Measurements from ENCODE around the gene ADAM30.

ADAM30 gene

GRCh38 chr1:119910618-119911017 is 14.3 kb upstream of the ADAM30 start:
- Histone ChIP-seq H4K20me1 (ENCODE audit: low read depth, low read length) (no peaks in the 10 kb centered on the region), H3K36me3 (ENCODE audit: low read length) (no peaks in the 10 kb centered on the region), H3K27ac (ENCODE audit: low read depth, low read length) (no peak overlapping the region), H3K9me2 (replicated peaks; ENCODE audit: insufficient read depth, low read length) (no peaks in the 10 kb centered on the region), H2AFZ (ENCODE audit: low read depth, low read length, severe bottlenecking) (no peak overlapping the region), H3K9ac (ENCODE audit: low read length) (no peak overlapping the region), H3K4me2 (ENCODE audit: low read depth, low read length, poor library complexity, severe bottlenecking) (no peak overlapping the region), H3K9me3 (ENCODE audit: insufficient read depth, low read length) (no peaks in the 10 kb centered on the region), H3F3A (ENCODE audit: insufficient read depth) (no peaks in the 10 kb centered on the region), H3K4me3 (ENCODE audit: insufficient read depth, low read length, poor library complexity, severe bottlenecking) (no peak overlapping the region), H3K27me3 (ENCODE audit: low read length) (no peaks in the 10 kb centered on the region), H3K79me2 (ENCODE audit: insufficient read depth, low read length) (no peaks in the 10 kb centered on the region)
- TF ChIP-seq EZH2phosphoT487 (conservative IDR thresholded peaks at IDR 0.05; ENCODE audit: low read length) (no peak), CTCF (IDR thresholded peaks at IDR 0.05; ENCODE audit: insufficient read depth, low read length, poor library complexity, severe bottlenecking) (no peak)

GRCh38 chr1:119909890-119910596 is 13.7 kb upstream of the ADAM30 start:
- Histone ChIP-seq H3K9me2 (replicated peaks; ENCODE audit: insufficient read depth, low read length) (no peaks in the 10 kb centered on the region), H3K9me3 (ENCODE audit: insufficient read depth, low read length) (no peaks in the 10 kb centered on the region), H2AFZ (ENCODE audit: low read depth, low read length, severe bottlenecking) (no peak overlapping the region), H3K27me3 (ENCODE audit: low read length) (no peaks in the 10 kb centered on the region), H3K27ac (ENCODE audit: low read depth, low read length) (no peak overlapping the region), H3K79me2 (ENCODE audit: insufficient read depth, low read length) (no peaks in the 10 kb centered on the region), H3K4me2 (ENCODE audit: low read depth, low read length, poor library complexity, severe bottlenecking) (no peak overlapping the region), H4K20me1 (ENCODE audit: low read depth, low read length) (no peaks in the 10 kb centered on the region), H3K36me3 (ENCODE audit: low read length) (no peaks in the 10 kb centered on the region), H3F3A (ENCODE audit: insufficient read depth) (no peaks in the 10 kb centered on the region), H3K9ac (ENCODE audit: low read length) (no peak overlapping the region), H3K4me3 (ENCODE audit: insufficient read depth, low read length, poor library complexity, severe bottlenecking) (no peak overlapping the region)
- no peak for TF ChIP-seq EZH2phosphoT487 (conservative IDR thresholded peaks at IDR 0.05; ENCODE audit: low read length)
- no peak for TF ChIP-seq CTCF (IDR thresholded peaks at IDR 0.05; ENCODE audit: insufficient read depth, low read length, poor library complexity, severe bottlenecking)

- no peak for TF ChIP-seq CTCF (IDR thresholded peaks at IDR 0.05; ENCODE audit: insufficient read depth, low read length, poor library complexity, severe bottlenecking)
- H4K20me1 ChIP-seq (ENCODE audit: low read depth, low read length), result no peaks in the 10 kb centered on the region
- no peaks in the 10 kb centered on the region for H3F3A ChIP-seq (ENCODE audit: insufficient read depth)
- no peaks in the 10 kb centered on the region for H3K27me3 ChIP-seq (ENCODE audit: low read length)
- no peaks in the 10 kb centered on the region for H3K79me2 ChIP-seq (ENCODE audit: insufficient read depth, low read length)
- H3K4me2 ChIP-seq (ENCODE audit: low read depth, low read length, poor library complexity, severe bottlenecking), result no peak overlapping the region
- H3K36me3 ChIP-seq (ENCODE audit: low read length), result no peaks in the 10 kb centered on the region
- H3K9me2 ChIP-seq (replicated peaks; ENCODE audit: insufficient read depth, low read length), result no peaks in the 10 kb centered on the region
- H2AFZ ChIP-seq (ENCODE audit: low read depth, low read length, severe bottlenecking), result no peak overlapping the region
- H3K9ac ChIP-seq (ENCODE audit: low read length), result no peak overlapping the region
- no peak overlapping the region for H3K27ac ChIP-seq (ENCODE audit: low read depth, low read length)
- no peaks in the 10 kb centered on the region for H3K9me3 ChIP-seq (ENCODE audit: insufficient read depth, low read length)
- no peak overlapping the region for H3K4me3 ChIP-seq (ENCODE audit: insufficient read depth, low read length, poor library complexity, severe bottlenecking)
Observed at GRCh38 chr1:119908661-119909060, 12.3 kb upstream of the ADAM30 start.

Data from SU-DHL-6 (cell line).